Fibroblast of mammary gland (primary cell): Measurements from ENCODE around the gene STN1.

Source experiments
- DNase-seq: peaks from one replicate; pipeline ENCODE4 v3.0.0-alpha.2; 2010; ENCODE audit warnings: low read depth
- H3K4me3 ChIP-seq: 2 replicates; pipeline ENCODE4 v1.5.1; 2011; ENCODE audit warnings: low read depth, mild to moderate bottlenecking, low read length, moderate library complexity; ENCODE audit not compliant: control insufficient read depth
- TF ChIP-seq, protein P1 (sequence below): conservative IDR thresholded peaks from 2 replicates; pipeline ENCODE4 v1.5.1; 2011; ENCODE audit warnings: low read depth, low read length, inconsistent platforms; ENCODE audit not compliant: control insufficient read depth, insufficient read depth

STN1 gene

DNA sequence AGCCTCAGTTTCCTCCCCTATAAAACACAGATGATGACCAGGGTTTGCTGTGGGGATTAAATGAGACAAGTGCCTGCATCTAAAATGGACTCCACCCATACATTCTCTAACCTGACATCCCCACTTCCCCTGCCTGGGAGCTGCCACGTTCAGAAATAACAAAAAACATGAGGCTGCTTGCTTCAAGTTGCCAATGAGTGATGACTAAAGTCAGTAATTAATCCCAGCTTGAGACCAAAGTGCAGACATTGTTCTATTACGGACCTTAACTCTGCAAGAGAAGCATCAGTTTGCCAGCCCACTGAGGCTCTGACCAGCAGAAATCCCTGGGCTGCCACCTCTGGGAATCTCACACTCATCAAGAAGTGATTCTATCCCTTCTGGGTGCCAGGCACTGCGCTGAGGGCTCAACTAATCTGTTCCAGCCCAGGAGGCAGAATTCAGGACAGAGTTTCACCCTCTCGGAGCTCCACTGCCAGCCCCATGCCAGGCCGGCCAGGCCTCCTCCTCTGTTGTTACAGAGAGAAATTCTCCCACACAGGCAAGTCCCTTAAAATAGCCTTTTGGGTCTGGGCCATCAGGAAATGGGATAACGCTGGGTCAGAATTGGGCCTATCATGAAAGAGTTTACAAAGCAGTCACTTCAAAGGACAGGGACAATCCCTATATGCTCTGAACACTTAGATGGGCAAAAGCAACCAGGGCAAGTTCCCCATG lies 74.0 kb downstream of the STN1 start:
- no peak overlapping the region for H3K4me3 ChIP-seq
- TF ChIP-seq, protein P1, sequence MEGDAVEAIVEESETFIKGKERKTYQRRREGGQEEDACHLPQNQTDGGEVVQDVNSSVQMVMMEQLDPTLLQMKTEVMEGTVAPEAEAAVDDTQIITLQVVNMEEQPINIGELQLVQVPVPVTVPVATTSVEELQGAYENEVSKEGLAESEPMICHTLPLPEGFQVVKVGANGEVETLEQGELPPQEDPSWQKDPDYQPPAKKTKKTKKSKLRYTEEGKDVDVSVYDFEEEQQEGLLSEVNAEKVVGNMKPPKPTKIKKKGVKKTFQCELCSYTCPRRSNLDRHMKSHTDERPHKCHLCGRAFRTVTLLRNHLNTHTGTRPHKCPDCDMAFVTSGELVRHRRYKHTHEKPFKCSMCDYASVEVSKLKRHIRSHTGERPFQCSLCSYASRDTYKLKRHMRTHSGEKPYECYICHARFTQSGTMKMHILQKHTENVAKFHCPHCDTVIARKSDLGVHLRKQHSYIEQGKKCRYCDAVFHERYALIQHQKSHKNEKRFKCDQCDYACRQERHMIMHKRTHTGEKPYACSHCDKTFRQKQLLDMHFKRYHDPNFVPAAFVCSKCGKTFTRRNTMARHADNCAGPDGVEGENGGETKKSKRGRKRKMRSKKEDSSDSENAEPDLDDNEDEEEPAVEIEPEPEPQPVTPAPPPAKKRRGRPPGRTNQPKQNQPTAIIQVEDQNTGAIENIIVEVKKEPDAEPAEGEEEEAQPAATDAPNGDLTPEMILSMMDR, result no peak
- peak; percentile 93 for DNase-seq

DNA sequence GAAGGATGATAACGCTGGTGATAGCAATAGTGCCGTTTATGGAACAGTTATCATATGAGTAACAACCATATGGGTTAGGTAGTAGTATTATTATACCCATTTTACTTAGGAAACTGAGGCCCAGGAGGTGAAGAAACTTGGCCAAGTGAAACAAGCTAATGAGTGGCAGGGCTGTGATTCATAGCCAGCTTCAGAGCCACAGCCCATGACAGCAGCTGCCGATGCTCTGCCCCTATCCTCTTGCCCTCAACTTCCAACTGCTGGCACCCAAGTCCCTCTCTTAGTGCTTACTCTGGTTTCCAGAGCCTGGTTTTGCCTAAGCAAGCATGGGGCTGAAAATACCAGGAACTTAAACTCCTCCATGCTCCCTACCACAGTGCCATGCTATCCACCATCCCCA lies 74.9 kb downstream of the STN1 start:
- TF ChIP-seq, protein P1, result no peak
- no peak overlapping the region for H3K4me3 ChIP-seq
- DNase-seq, result no peak

DNA sequence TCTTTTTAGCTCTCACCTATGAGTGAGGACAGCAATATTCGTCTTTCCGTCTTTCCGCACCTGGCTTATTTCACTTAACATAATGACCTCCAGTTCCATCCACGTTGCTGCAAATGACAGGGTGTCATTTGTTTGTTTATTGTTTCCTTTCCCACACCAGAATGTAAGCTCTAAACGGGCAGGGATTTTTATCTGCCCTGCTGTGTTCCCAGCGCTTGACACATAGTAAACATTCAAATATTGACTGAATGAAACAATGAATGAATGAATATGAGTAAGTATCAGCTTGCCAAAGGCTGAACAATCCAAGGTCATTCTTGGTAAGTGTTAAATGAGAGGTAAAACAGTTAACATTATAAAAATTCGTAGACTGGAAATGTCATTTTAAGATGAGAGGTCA lies 75.4 kb downstream of the STN1 start:
- H3K4me3 ChIP-seq, result no peak overlapping the region
- DNase-seq, result no peak
- TF ChIP-seq, protein P1, result no peak

DNA sequence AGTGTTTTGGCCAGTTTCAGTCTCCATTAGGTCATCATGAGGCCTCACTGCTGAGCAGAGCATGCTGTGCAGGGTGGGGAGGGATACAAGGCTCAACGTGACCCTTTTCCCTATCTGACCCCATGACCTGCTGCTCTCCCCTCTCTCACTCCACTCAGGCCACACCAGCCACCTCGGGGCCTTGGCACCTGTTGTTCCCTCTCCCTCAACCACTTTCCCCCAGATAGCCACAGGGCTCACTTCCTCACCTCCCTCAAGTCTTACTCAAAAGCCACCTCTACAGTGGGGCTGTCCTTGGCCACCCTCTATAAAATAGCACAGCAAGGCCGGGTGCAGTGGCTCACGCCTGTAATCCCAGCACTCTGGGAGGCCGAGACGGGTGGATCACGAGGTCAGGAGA lies 76.5 kb downstream of the STN1 start:
- H3K4me3 ChIP-seq, result no peak overlapping the region
- TF ChIP-seq, protein P1, result no peak
- DNase-seq, result no peak

DNA sequence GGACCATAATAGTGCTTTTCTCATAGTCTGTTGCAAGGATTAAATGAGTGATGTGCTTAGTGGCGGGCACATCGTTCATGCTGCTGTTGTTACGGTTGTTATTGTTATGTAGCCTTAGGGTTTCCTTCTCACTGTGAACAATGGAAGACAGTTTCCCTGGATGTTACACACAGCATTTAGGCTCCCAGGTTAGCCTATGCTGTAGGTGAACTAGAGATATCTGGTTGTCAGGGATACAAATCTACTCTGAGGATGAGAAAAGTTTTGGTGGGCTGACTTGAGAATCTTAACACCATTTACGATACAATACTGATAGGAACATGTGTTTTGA lies 77.3 kb downstream of the STN1 start:
- H3K4me3 ChIP-seq, result no peak overlapping the region
- DNase-seq, result no peak
- TF ChIP-seq, protein P1, result no peak

DNA sequence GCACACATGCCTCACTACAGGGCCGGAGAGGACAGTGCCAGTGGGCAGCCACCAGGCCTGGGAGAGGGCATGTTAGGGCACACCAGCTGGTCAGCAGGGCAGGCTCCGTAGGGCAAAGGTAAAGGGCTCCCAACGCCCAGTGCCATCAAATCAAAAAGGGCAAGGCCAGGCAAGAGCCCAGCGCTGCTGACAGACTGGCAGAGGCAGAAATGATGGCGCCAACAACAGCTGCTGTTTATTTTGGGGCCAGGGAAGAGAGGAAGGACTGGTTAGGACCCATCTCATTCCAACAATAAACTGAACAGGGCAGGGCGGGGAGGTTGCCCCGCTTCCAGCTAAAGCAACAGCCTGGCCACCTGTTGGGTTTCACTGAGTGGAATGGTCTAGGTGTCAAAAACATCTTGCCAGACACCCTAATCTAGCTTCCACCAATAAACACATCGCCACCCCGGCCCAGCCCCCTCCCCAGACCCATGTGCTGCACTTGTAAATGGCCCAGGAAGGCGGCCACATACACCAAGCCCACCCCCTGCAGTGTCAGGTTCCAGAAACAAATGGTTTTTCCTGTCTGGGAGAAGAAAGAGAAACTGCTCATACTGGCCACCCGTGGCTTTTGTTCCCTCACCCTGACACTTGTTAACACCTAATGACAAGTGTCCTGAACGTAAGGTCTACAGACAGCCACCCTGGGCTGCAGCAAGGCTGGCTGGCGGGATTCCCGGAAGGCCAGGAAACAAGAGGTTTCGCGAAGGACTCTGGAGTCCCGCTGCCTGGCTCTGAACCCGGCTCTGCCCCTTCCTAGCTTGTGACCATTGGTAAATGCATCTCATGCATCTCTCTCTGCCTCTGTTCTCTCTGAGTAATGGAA lies 77.9 kb downstream of the STN1 start:
- DNase-seq, result no peak
- no peak overlapping the region for H3K4me3 ChIP-seq
- TF ChIP-seq, protein P1, result no peak

DNA sequence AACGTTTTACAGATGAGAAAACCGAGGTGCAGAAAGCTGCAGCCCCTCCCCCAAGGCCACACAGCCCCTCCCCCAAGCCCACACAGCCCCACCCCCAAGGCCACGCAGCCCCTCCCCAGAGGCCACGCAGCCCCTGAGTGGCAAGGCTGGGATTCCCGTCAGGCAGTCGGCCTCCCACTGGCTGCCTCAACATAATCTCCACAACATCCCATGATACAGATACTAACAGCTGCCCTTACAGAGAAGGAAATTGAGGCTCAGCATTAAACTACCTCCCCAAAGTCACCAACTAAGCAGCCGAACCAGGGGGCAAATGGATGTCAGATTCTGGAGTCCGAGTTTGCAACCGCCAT lies 78.5 kb downstream of the STN1 start:
- H3K4me3 ChIP-seq, result no peak overlapping the region
- no peak for DNase-seq
- TF ChIP-seq, protein P1, result no peak
